ENCODE results near the gene ANTKMT. TPM values are rescaled to one million over a fixed set of nuclear protein-coding genes. Genes with fewer than 3 reads are reported as not detected.

ANTKMT gene
- total and polyA plus RNA-seq, 4 donors, result 11.7 to 62.8 (median 50.7) TPM

DNA sequence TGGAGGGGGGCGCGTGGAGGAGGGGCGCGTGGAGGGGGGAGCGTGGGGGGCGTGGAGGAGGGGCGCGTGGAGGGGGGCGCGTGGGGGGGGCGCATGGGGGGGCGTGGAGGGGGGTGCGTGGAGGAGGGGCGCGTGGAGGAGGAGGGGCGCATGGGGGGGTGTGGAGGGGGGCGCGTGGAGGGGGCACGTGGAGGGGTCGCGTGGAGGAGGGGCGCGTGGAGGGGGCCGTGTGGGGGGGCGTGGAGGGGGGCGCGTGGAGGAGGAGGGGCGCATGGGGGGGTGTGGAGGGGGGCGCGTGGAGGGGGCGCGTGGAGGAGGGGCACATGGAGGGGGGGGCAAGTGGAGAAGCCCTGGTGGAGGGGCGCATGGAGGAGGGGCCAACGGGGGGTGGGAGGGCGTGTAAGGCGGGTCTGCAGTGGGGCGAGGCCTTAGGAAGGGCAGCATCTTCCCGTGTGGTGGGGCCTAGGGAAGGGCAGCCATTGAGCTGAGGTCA is 46.8 kb downstream of the ANTKMT start:
- no peak for DNase-seq (ENCODE audit: low read depth in 4 of 6, low spot score in 6 of 6)
- H3K27ac ChIP-seq (ENCODE audit: low read depth, low read length), result no peak overlapping the region
- WGBS (ENCODE audit: insufficient coverage), result 61% methylated on average over 6 of the region's 38 CpGs
- no peaks in the 10 kb centered on the region for H3K36me3 ChIP-seq (ENCODE audit: control insufficient read depth, insufficient read depth, low read length)
- no peaks in the 10 kb centered on the region for H3K9me3 ChIP-seq (ENCODE audit: control insufficient read depth, insufficient read depth, low read length)
- H3K4me3 ChIP-seq (ENCODE audit: low read depth, low read length), result no peak overlapping the region
- no peaks in the 10 kb centered on the region for H3K27me3 ChIP-seq (ENCODE audit: control insufficient read depth, insufficient read depth, low read length)
- no peaks in the 10 kb centered on the region for H3K4me1 ChIP-seq (ENCODE audit: control insufficient read depth, insufficient read depth, low read length)

DNA sequence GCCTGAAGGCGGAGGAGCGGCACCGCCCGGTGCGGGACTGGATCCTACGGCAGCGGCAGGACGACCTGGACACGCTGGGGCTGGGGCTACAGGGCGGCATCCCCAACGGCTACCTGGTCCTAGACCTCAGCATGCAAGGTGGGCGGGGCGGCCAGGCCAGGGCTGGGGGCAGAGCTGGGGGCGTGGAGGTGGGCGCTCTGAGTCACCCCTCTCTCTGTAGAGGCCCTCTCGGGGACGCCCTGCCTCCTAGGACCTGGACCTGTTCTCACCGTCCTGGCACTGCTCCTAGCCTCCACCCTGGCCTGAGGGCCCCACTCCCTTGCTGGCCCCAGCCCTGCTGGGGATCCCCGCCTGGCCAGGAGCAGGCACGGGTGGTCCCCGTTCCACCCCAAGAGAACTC is 47.5 kb downstream of the ANTKMT start:
- H3K27me3 ChIP-seq (ENCODE audit: control insufficient read depth, insufficient read depth, low read length), result no peaks in the 10 kb centered on the region
- no peak overlapping the region for H3K27ac ChIP-seq (ENCODE audit: low read depth, low read length)
- H3K9me3 ChIP-seq (ENCODE audit: control insufficient read depth, insufficient read depth, low read length), result no peaks in the 10 kb centered on the region
- DNase-seq (ENCODE audit: low read depth in 4 of 6, low spot score in 6 of 6), result no peak
- no peaks in the 10 kb centered on the region for H3K4me1 ChIP-seq (ENCODE audit: control insufficient read depth, insufficient read depth, low read length)
- H3K4me3 ChIP-seq (ENCODE audit: low read depth, low read length), result no peak overlapping the region
- H3K36me3 ChIP-seq (ENCODE audit: control insufficient read depth, insufficient read depth, low read length), result no peaks in the 10 kb centered on the region
- WGBS (ENCODE audit: insufficient coverage), result 85% methylated on average over 21 of the region's 21 CpGs

GRCh38 chr16:769184-769784 is 48.3 kb downstream of the ANTKMT start:
- H3K27me3 ChIP-seq (ENCODE audit: control insufficient read depth, insufficient read depth, low read length), result no peaks in the 10 kb centered on the region
- no peak overlapping the region for H3K27ac ChIP-seq (ENCODE audit: low read depth, low read length)
- H3K4me1 ChIP-seq (ENCODE audit: control insufficient read depth, insufficient read depth, low read length), result no peaks in the 10 kb centered on the region
- H3K4me3 ChIP-seq (ENCODE audit: low read depth, low read length), result no peak overlapping the region
- no peak for DNase-seq (ENCODE audit: low read depth in 4 of 6, low spot score in 6 of 6)
- WGBS (ENCODE audit: insufficient coverage), result 79% methylated on average over 12 of the region's 20 CpGs
- no peaks in the 10 kb centered on the region for H3K36me3 ChIP-seq (ENCODE audit: control insufficient read depth, insufficient read depth, low read length)
- H3K9me3 ChIP-seq (ENCODE audit: control insufficient read depth, insufficient read depth, low read length), result no peaks in the 10 kb centered on the region

- no peaks in the 10 kb centered on the region for H3K27me3 ChIP-seq (ENCODE audit: control insufficient read depth, insufficient read depth, low read length)
Measured at GRCh38 chr16:769934-770333, 49.0 kb downstream of the ANTKMT start.

GRCh38 chr16:770411-770810 is 49.5 kb downstream of the ANTKMT start:
- Histone ChIP-seq H3K9me3 (ENCODE audit: control insufficient read depth, insufficient read depth, low read length) (no peaks in the 10 kb centered on the region), H3K4me1 (ENCODE audit: control insufficient read depth, insufficient read depth, low read length) (no peaks in the 10 kb centered on the region), H3K4me3 (ENCODE audit: low read depth, low read length) (no peak overlapping the region), H3K36me3 (ENCODE audit: control insufficient read depth, insufficient read depth, low read length) (no peaks in the 10 kb centered on the region), H3K27me3 (ENCODE audit: control insufficient read depth, insufficient read depth, low read length) (no peaks in the 10 kb centered on the region), H3K27ac (ENCODE audit: low read depth, low read length) (no peak overlapping the region)
- no peak for DNase-seq (ENCODE audit: low read depth in 4 of 6, low spot score in 6 of 6)
- no CpG with 5 or more reads among the region's 13 CpGs for WGBS (ENCODE audit: insufficient coverage)

More at GRCh38 chr16:769934-770333, 49.0 kb downstream of the ANTKMT start:
- H3K9me3 ChIP-seq (ENCODE audit: control insufficient read depth, insufficient read depth, low read length), result no peaks in the 10 kb centered on the region
- 77% methylated on average over 19 of the region's 19 CpGs for WGBS (ENCODE audit: insufficient coverage)
- DNase-seq (ENCODE audit: low read depth in 4 of 6, low spot score in 6 of 6), result no peak
- no peaks in the 10 kb centered on the region for H3K36me3 ChIP-seq (ENCODE audit: control insufficient read depth, insufficient read depth, low read length)
- no peak overlapping the region for H3K4me3 ChIP-seq (ENCODE audit: low read depth, low read length)
- H3K27ac ChIP-seq (ENCODE audit: low read depth, low read length), result no peak overlapping the region
- no peaks in the 10 kb centered on the region for H3K4me1 ChIP-seq (ENCODE audit: control insufficient read depth, insufficient read depth, low read length)

Small RNAs within 50 kb of the gene (small RNA-seq; reads per million reads assigned to genes)
- not detected for gene MIR662 (ENCODE audit: low replicate concordance)

Other genes starting within 250 kb of the ANTKMT start
- gene CAPN15, start 193.4 kb upstream of the ANTKMT start, total RNA-seq, result 10 to 100 TPM in 1 of 2 donors, 1 to 10 TPM in 1; 9.6 to 19.5 TPM
- 10 to 100 TPM; 36.4 to 43.2 TPM for gene CAPN15, start 193.4 kb upstream of the ANTKMT start, polyA plus RNA-seq (ENCODE audit: insufficient read length in 2 of 2)
- under 1 TPM in 1 of 2 donors, not detected in 1; 0.06 TPM for gene PRR35, start 160.8 kb upstream of the ANTKMT start, total RNA-seq
- gene PRR35, start 160.8 kb upstream of the ANTKMT start, polyA plus RNA-seq (ENCODE audit: insufficient read length in 2 of 2), result under 1 TPM in 1 of 2 donors, not detected in 1; 0.14 TPM
- 1 to 10 TPM in 1 of 2 donors, under 1 TPM in 1; 0.89 to 3.5 TPM for gene NHLRC4, start 154.1 kb upstream of the ANTKMT start, total RNA-seq
- gene NHLRC4, start 154.1 kb upstream of the ANTKMT start, polyA plus RNA-seq (ENCODE audit: insufficient read length in 2 of 2), result 1 to 10 TPM in 1 of 2 donors, under 1 TPM in 1; 0.73 to 1.2 TPM
- gene PIGQ, start 151.2 kb upstream of the ANTKMT start, total RNA-seq, result 10 to 100 TPM; 19.1 to 38.1 TPM
- gene PIGQ, start 151.2 kb upstream of the ANTKMT start, polyA plus RNA-seq (ENCODE audit: insufficient read length in 2 of 2), result 10 to 100 TPM; 69.4 to 85.7 TPM
- gene RAB40C, start 131.1 kb upstream of the ANTKMT start, total RNA-seq, result 10 to 100 TPM; 12.4 to 21.7 TPM
- 10 to 100 TPM; 38.4 to 45.7 TPM for gene RAB40C, start 131.1 kb upstream of the ANTKMT start, polyA plus RNA-seq (ENCODE audit: insufficient read length in 2 of 2)
- under 1 TPM; 0.30 to 0.44 TPM for gene WFIKKN1, start 90.2 kb upstream of the ANTKMT start, total RNA-seq
- 1 to 10 TPM; 1.1 to 1.4 TPM for gene WFIKKN1, start 90.2 kb upstream of the ANTKMT start, polyA plus RNA-seq (ENCODE audit: insufficient read length in 2 of 2)
- gene METTL26, start 84.8 kb upstream of the ANTKMT start, total RNA-seq, result 10 to 100 TPM; 26.8 to 73.3 TPM
- gene METTL26, start 84.8 kb upstream of the ANTKMT start, polyA plus RNA-seq (ENCODE audit: insufficient read length in 2 of 2), result 100 to 1,000 TPM; 119 to 124 TPM
- 10 to 100 TPM in 1 of 2 donors, 1 to 10 TPM in 1; 9.1 to 28.1 TPM for gene MCRIP2, start 79.3 kb upstream of the ANTKMT start, total RNA-seq
- gene MCRIP2, start 79.3 kb upstream of the ANTKMT start, polyA plus RNA-seq (ENCODE audit: insufficient read length in 2 of 2), result 10 to 100 TPM; 34.8 to 38.7 TPM
- gene WDR90, start 71.8 kb upstream of the ANTKMT start, total RNA-seq, result 10 to 100 TPM in 1 of 2 donors, 1 to 10 TPM in 1; 8.3 to 31.9 TPM
- 10 to 100 TPM; 46.6 to 63.1 TPM for gene WDR90, start 71.8 kb upstream of the ANTKMT start, polyA plus RNA-seq (ENCODE audit: insufficient read length in 2 of 2)
- gene RHOT2, start 53.0 kb upstream of the ANTKMT start, total RNA-seq, result 10 to 100 TPM; 20.7 to 41.1 TPM
- gene RHOT2, start 53.0 kb upstream of the ANTKMT start, polyA plus RNA-seq (ENCODE audit: insufficient read length in 2 of 2), result 100 to 1,000 TPM; 102 to 115 TPM
- 1 to 10 TPM; 4.1 to 7.2 TPM for gene RHBDL1, start 45.5 kb upstream of the ANTKMT start, total RNA-seq
- 10 to 100 TPM; 15.5 to 19.1 TPM for gene RHBDL1, start 45.5 kb upstream of the ANTKMT start, polyA plus RNA-seq (ENCODE audit: insufficient read length in 2 of 2)
- gene STUB1, start 40.7 kb upstream of the ANTKMT start, total RNA-seq, result 100 to 1,000 TPM in 1 of 2 donors, 10 to 100 TPM in 1; 59.6 to 110 TPM
- gene STUB1, start 40.7 kb upstream of the ANTKMT start, polyA plus RNA-seq (ENCODE audit: insufficient read length in 2 of 2), result 100 to 1,000 TPM; 170 to 177 TPM
- gene JMJD8, start 36.8 kb upstream of the ANTKMT start, total RNA-seq, result 10 to 100 TPM; 24.3 to 42.1 TPM
- gene JMJD8, start 36.8 kb upstream of the ANTKMT start, polyA plus RNA-seq (ENCODE audit: insufficient read length in 2 of 2), result 10 to 100 TPM; 63.3 to 71.9 TPM
- gene WDR24, start 30.7 kb upstream of the ANTKMT start, total RNA-seq, result 1 to 10 TPM; 3.1 to 3.5 TPM
- 10 to 100 TPM; 14.6 to 19.5 TPM for gene WDR24, start 30.7 kb upstream of the ANTKMT start, polyA plus RNA-seq (ENCODE audit: insufficient read length in 2 of 2)
- gene FBXL16, start 15.3 kb upstream of the ANTKMT start, total RNA-seq, result 10 to 100 TPM in 1 of 2 donors, 1 to 10 TPM in 1; 7.4 to 12.4 TPM
- gene FBXL16, start 15.3 kb upstream of the ANTKMT start, polyA plus RNA-seq (ENCODE audit: insufficient read length in 2 of 2), result 10 to 100 TPM; 74.4 to 76.0 TPM
- 100 to 1,000 TPM in 1 of 2 donors, 10 to 100 TPM in 1; 75.5 to 238 TPM for gene METRN, start 6.0 kb upstream of the ANTKMT start, total RNA-seq
- gene METRN, start 6.0 kb upstream of the ANTKMT start, polyA plus RNA-seq (ENCODE audit: insufficient read length in 2 of 2), result 100 to 1,000 TPM; 399 to 402 TPM
- 1 to 10 TPM in 1 of 2 donors, under 1 TPM in 1; 0.59 to 7.5 TPM for gene CCDC78, start 5.3 kb downstream of the ANTKMT start, total RNA-seq
- gene CCDC78, start 5.3 kb downstream of the ANTKMT start, polyA plus RNA-seq (ENCODE audit: insufficient read length in 2 of 2), result 10 to 100 TPM; 13.1 to 16.0 TPM
- gene HAGHL, start 6.0 kb downstream of the ANTKMT start, total RNA-seq, result 10 to 100 TPM in 1 of 2 donors, 1 to 10 TPM in 1; 7.4 to 15.0 TPM
- gene HAGHL, start 6.0 kb downstream of the ANTKMT start, polyA plus RNA-seq (ENCODE audit: insufficient read length in 2 of 2), result 10 to 100 TPM; 48.6 to 51.1 TPM
- 10 to 100 TPM; 29.9 to 47.9 TPM for gene CIAO3, start 19.9 kb downstream of the ANTKMT start, total RNA-seq
- 10 to 100 TPM; 35.1 to 41.5 TPM for gene CIAO3, start 19.9 kb downstream of the ANTKMT start, polyA plus RNA-seq (ENCODE audit: insufficient read length in 2 of 2)
- under 1 TPM; 0.40 to 0.83 TPM for gene MSLN, start 39.6 kb downstream of the ANTKMT start, total RNA-seq
- gene MSLN, start 39.6 kb downstream of the ANTKMT start, polyA plus RNA-seq (ENCODE audit: insufficient read length in 2 of 2), result under 1 TPM; 0.24 to 0.57 TPM
- gene RPUSD1, start 67.2 kb downstream of the ANTKMT start, total RNA-seq, result 10 to 100 TPM in 1 of 2 donors, 1 to 10 TPM in 1; 9.3 to 14.2 TPM
- 10 to 100 TPM; 23.0 to 23.9 TPM for gene RPUSD1, start 67.2 kb downstream of the ANTKMT start, polyA plus RNA-seq (ENCODE audit: insufficient read length in 2 of 2)
- gene CHTF18, start 67.5 kb downstream of the ANTKMT start, total RNA-seq, result 10 to 100 TPM in 1 of 2 donors, 1 to 10 TPM in 1; 6.1 to 20.1 TPM
- 10 to 100 TPM; 26.6 to 37.1 TPM for gene CHTF18, start 67.5 kb downstream of the ANTKMT start, polyA plus RNA-seq (ENCODE audit: insufficient read length in 2 of 2)
- gene GNG13, start 79.6 kb downstream of the ANTKMT start, total RNA-seq, result under 1 TPM in 1 of 2 donors, not detected in 1; 0.30 TPM
- gene GNG13, start 79.6 kb downstream of the ANTKMT start, polyA plus RNA-seq (ENCODE audit: insufficient read length in 2 of 2), result 1 to 10 TPM; 1.0 to 1.4 TPM
- gene LMF1, start 249.8 kb downstream of the ANTKMT start, total RNA-seq, result 10 to 100 TPM; 15.1 to 18.1 TPM
- gene LMF1, start 249.8 kb downstream of the ANTKMT start, polyA plus RNA-seq (ENCODE audit: insufficient read length in 2 of 2), result 10 to 100 TPM; 28.0 to 37.5 TPM